ENCODE measurements around the gene KRTAP4-9. TPM values are rescaled to one million over a fixed set of nuclear protein-coding genes. Genes with fewer than 3 reads are reported as not detected.
A peak's percentile ranks its signal among the peaks of the same experiment; 100 is the strongest.
"Not testable (repeated sequence)": the region's sequence is repeated elsewhere in the genome, so short reads cannot be mapped to it uniquely, and the experiment has no call there.

Gene KRTAP4-9
- total RNA-seq, 1 donor from 2014 or later: not detected

DNA sequence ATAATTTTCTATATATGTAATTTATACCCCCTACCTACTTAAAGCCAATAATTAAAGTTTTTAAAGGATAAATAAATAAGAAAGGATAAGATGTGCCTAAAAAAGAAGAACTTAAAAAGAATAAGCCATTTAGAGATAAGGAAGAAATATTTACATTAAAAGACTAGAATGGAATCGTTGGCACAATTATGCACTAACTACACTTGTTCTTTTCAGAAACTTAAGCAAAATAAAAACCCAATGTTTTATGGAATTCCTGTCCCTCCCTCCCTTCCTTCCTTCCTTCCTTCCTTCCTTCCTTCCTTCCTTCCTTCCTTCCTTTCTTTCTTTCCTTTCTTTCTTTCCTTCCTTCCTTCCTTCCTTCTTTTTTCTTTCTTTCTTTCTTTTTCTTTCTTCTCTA lies 39.7 kb downstream of the KRTAP4-9 start:
- H3K9me3 Mint-ChIP-seq (ENCODE audit: unreplicated experiment): peaks cover 12% of the 10 kb centered on the region
- TF ChIP-seq, protein P1, sequence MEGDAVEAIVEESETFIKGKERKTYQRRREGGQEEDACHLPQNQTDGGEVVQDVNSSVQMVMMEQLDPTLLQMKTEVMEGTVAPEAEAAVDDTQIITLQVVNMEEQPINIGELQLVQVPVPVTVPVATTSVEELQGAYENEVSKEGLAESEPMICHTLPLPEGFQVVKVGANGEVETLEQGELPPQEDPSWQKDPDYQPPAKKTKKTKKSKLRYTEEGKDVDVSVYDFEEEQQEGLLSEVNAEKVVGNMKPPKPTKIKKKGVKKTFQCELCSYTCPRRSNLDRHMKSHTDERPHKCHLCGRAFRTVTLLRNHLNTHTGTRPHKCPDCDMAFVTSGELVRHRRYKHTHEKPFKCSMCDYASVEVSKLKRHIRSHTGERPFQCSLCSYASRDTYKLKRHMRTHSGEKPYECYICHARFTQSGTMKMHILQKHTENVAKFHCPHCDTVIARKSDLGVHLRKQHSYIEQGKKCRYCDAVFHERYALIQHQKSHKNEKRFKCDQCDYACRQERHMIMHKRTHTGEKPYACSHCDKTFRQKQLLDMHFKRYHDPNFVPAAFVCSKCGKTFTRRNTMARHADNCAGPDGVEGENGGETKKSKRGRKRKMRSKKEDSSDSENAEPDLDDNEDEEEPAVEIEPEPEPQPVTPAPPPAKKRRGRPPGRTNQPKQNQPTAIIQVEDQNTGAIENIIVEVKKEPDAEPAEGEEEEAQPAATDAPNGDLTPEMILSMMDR (IDR thresholded peaks at IDR 0.05; ENCODE audit: partially characterized antibody, unreplicated experiment): no peak
- no peak overlapping the region for H3K27ac Mint-ChIP-seq (ENCODE audit: unreplicated experiment)
- H3K36me3 Mint-ChIP-seq (ENCODE audit: unreplicated experiment): peaks cover 21% of the 10 kb centered on the region
- no peak overlapping the region for H3K4me3 Mint-ChIP-seq (ENCODE audit: unreplicated experiment)
- no peaks in the 10 kb centered on the region for H3K4me1 Mint-ChIP-seq (ENCODE audit: low read depth, unreplicated experiment)
- H3K27me3 Mint-ChIP-seq (ENCODE audit: unreplicated experiment): peaks cover 8% of the 10 kb centered on the region
- DNase-seq: no peak

DNA sequence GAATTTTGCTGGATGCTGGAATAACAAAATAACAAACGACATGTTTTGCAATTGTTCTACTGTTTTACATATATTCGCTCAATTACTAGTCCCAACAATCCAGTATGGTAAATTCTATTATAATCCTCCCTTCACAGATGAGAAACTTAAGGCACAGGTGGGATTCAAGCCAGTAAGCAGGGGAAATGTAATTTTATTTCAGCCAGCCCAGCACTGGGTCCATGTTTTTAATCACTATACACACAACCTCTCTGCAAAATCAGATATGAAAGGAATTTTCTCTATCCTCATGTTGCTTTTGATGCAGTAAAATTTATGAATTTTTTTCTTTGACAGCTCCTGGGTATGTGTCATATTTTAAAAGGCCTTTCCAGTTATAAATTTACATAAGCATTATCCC lies 40.1 kb downstream of the KRTAP4-9 start:
- no peaks in the 10 kb centered on the region for H3K4me1 Mint-ChIP-seq (ENCODE audit: low read depth, unreplicated experiment)
- H3K27me3 Mint-ChIP-seq (ENCODE audit: unreplicated experiment): peaks cover 8% of the 10 kb centered on the region
- TF ChIP-seq, protein P1 (IDR thresholded peaks at IDR 0.05; ENCODE audit: partially characterized antibody, unreplicated experiment): no peak
- H3K9me3 Mint-ChIP-seq (ENCODE audit: unreplicated experiment): peaks cover 12% of the 10 kb centered on the region
- DNase-seq: no peak
- peaks cover 21% of the 10 kb centered on the region for H3K36me3 Mint-ChIP-seq (ENCODE audit: unreplicated experiment)
- no peak overlapping the region for H3K27ac Mint-ChIP-seq (ENCODE audit: unreplicated experiment)
- H3K4me3 Mint-ChIP-seq (ENCODE audit: unreplicated experiment): no peak overlapping the region

DNA sequence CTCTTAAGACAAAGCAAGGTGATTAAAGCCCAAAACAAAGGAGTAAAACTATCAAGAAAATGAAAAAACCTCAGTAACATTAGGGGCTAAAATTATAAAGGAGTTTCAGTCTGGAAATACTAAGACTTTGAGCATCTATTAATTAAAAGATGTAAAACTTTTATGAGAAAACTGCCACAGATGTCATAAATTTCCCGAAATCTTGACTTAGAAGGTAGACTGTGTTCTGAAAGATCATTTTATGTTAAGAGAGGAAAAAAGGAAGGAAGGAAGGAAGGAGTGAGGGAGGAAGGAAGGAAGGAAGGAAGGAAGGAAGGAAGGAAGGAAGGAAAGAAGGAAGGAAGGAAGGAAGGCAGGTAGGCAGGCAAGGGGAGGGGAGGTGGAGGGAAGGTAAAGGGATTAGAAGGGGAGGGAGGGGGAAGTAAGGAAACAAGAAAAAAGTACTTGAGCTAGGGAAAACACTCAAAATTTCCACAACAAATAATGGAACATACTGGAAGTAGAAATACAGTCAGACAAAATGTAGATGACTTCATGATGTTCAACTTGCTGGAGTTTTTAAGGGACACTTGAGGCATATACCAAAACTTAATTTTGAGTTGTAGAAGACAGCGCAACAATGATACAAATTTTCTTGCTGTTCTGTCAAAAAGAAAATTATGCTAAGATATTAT lies 42.5 kb downstream of the KRTAP4-9 start:
- Mint-ChIP-seq H3K36me3 (ENCODE audit: unreplicated experiment) (peaks cover 12% of the 10 kb centered on the region), H3K4me1 (ENCODE audit: low read depth, unreplicated experiment) (no peaks in the 10 kb centered on the region), H3K4me3 (ENCODE audit: unreplicated experiment) (no peak overlapping the region), H3K27me3 (ENCODE audit: unreplicated experiment) (peaks cover 8% of the 10 kb centered on the region), H3K9me3 (ENCODE audit: unreplicated experiment) (peaks cover 12% of the 10 kb centered on the region), H3K27ac (ENCODE audit: unreplicated experiment) (no peak overlapping the region)
- TF ChIP-seq, protein P1 (IDR thresholded peaks at IDR 0.05; ENCODE audit: partially characterized antibody, unreplicated experiment): no peak
- no peak for DNase-seq

DNA sequence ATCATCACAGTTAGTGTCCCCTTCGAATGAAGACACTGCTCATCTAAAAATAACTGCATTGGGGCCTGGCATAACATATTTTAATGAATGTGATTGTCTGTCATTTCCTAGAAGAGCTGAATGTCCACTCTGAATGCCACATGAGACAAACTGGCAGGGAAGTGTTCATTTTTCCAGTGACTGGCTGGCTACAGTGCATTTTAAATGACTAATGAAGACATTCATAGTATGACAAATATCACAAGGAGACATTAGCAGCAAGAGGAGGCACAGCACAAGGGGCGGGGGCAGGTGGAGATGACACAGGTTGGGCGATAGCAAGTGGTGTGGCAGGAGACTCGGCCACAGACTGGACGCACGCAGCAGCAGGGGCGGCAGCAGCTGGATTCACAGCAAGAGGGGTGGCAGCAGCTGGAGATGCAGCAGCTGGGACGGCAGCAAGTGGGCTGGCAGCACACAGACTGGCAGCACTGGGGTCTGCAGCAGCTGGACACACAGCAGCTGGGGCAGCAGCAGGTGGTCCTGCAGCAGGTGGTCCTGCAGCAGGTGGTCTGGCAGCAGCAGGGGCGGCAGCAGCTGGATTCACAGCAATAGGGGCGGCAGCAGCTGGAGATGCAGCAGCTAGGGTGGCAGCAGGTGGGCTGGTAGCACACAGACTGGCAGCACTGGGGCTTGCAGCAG lies 43.9 kb downstream of the KRTAP4-9 start:
- H3K27me3 Mint-ChIP-seq (ENCODE audit: unreplicated experiment); H3K4me3 Mint-ChIP-seq (ENCODE audit: unreplicated experiment); H3K36me3 Mint-ChIP-seq (ENCODE audit: unreplicated experiment); H3K4me1 Mint-ChIP-seq (ENCODE audit: low read depth, unreplicated experiment); H3K9me3 Mint-ChIP-seq (ENCODE audit: unreplicated experiment): not testable (repeated sequence)
- peak; percentile 22 for DNase-seq
- peak overlapping the region; percentile 23 for H3K27ac Mint-ChIP-seq (ENCODE audit: unreplicated experiment)

DNA sequence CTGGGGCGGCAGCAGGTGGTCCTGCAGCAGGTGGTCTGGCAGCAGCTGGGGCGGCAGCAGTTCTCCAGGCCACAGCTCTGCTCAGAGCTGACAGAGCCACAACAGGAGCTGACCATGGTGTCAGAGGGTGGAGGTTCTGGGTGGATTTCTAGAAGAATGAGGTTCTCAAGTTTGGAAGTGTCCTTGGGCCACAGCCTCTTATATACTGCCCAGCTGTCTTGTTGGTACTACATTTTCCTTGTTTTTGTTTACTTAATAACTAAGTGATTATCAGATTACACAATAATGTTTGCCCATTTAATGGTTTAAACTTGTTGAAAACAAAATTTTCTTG lies 44.4 kb downstream of the KRTAP4-9 start, which contains the start of gene KRTAP4-5:
TSS of gene KRTAP4-5 (minus strand) at position 174 of the 334 bp plus-strand sequence. CDS start at position 116, 58 bp downstream.
- Mint-ChIP-seq H3K4me3 (ENCODE audit: unreplicated experiment) (no peak within 1 kb of the TSS), H3K4me1 (ENCODE audit: low read depth, unreplicated experiment) (no peaks in the 10 kb centered on the region), H3K27me3 (ENCODE audit: unreplicated experiment) (peaks cover 8% of the 10 kb centered on the region), H3K27ac (ENCODE audit: unreplicated experiment) (peak within 1 kb of the TSS; percentile 23), H3K9me3 (ENCODE audit: unreplicated experiment) (peaks cover 8% of the 10 kb centered on the region), H3K36me3 (ENCODE audit: unreplicated experiment) (peaks cover 4% of the 10 kb centered on the region)
- TF ChIP-seq, protein P1 (IDR thresholded peaks at IDR 0.05; ENCODE audit: partially characterized antibody, unreplicated experiment): no peak
- DNase-seq: no peak
